ENCODE data around the gene KCNN4.

Gene KCNN4

GRCh38 chr19:43747557-43748204 lies 33.1 kb downstream of the KCNN4 start:
- DNase-seq = no peak

GRCh38 chr19:43743059-43743458 lies 37.7 kb downstream of the KCNN4 start:
- no peak for DNase-seq

- DNase-seq = no peak
Observed at GRCh38 chr19:43741075-43741825, 39.5 kb downstream of the KCNN4 start.

- DNase-seq = no peak
Observed at GRCh38 chr19:43739439-43740235, 41.1 kb downstream of the KCNN4 start.

GRCh38 chr19:43738780-43739211 lies 42.0 kb downstream of the KCNN4 start:
- DNase-seq = no peak

GRCh38 chr19:43735957-43736356 lies 44.8 kb downstream of the KCNN4 start:
- DNase-seq = no peak

GRCh38 chr19:43735013-43735412 lies 45.8 kb downstream of the KCNN4 start:
- DNase-seq = no peak

- no peak for DNase-seq
Observed at GRCh38 chr19:43731846-43732245, 48.9 kb downstream of the KCNN4 start.

GRCh38 chr19:43731346-43731745 lies 49.4 kb downstream of the KCNN4 start:
- no peak for DNase-seq

GRCh38 chr19:43729919-43730318 lies 50.9 kb downstream of the KCNN4 start:
- DNase-seq = no peak

- DNase-seq = no peak
Observed at GRCh38 chr19:43727593-43727853, 53.2 kb downstream of the KCNN4 start.

GRCh38 chr19:43726736-43727592 lies 53.8 kb downstream of the KCNN4 start:
- no peak for DNase-seq

- no peak for DNase-seq
Observed at GRCh38 chr19:43725468-43725867, 55.3 kb downstream of the KCNN4 start.

- no peak for DNase-seq
Observed at GRCh38 chr19:43724896-43725295, 55.9 kb downstream of the KCNN4 start.

GRCh38 chr19:43723588-43723987 lies 57.2 kb downstream of the KCNN4 start:
- peak; percentile 17 for DNase-seq

GRCh38 chr19:43721469-43722048 lies 59.2 kb downstream of the KCNN4 start:
- DNase-seq = no peak

GRCh38 chr19:43720936-43721335 lies 59.8 kb downstream of the KCNN4 start:
- DNase-seq = no peak

- no peak for DNase-seq
Observed at GRCh38 chr19:43719918-43720317, 60.9 kb downstream of the KCNN4 start.

GRCh38 chr19:43719378-43719868 lies 61.4 kb downstream of the KCNN4 start:
- DNase-seq = no peak

- no peak for DNase-seq
Observed at GRCh38 chr19:43718627-43719377, 62.0 kb downstream of the KCNN4 start.
